HG03135 (cell line): ENCODE data around the gene TRPM3.

Source experiments
- ATAC-seq: cut with Tn5 transposase; IDR thresholded peaks from one replicate; pipeline ENCODE4 v1.9.1; 2021; ENCODE audit warnings: mild to moderate bottlenecking, moderate library complexity; ENCODE audit not compliant: unreplicated experiment

Gene TRPM3

DNA sequence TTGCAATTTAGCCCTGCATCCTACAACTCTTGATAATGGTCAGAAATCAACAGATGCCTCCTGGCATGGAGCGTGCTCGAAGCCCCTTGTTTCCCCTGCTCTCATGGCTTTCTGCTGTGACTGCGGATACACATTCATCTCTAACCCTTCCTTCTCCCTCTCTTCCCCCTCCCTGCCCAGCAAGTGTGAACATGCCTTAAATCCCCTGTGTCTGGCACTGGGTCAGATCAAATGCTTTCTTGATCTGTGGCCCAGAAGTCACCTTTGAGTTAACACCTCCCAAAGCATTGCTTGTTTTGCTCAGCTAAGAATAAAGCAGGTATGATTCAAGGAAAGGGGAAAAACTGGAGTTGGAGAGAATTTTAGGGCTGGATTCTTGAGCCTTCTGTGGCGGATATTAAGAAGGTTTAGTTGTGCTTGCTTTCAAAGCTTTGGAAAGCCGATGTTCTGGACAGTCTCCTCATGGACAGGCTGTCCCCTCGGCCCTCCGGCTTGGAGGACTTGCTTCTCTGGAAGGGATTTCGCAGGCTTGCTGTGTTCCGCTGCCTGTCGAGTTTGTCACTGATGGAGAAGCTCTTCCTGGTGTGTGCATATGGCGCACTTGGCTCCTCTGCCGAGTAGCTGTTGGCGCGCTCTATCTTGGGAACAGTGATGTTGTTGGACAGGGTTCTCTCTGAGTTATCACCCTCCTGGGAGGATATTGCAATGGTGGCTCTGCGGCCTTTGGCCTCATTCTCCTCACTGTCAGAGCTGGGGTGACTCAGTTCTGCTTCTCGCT, 585.7 kb downstream of the TRPM3 start:
- no peak for ATAC-seq

DNA sequence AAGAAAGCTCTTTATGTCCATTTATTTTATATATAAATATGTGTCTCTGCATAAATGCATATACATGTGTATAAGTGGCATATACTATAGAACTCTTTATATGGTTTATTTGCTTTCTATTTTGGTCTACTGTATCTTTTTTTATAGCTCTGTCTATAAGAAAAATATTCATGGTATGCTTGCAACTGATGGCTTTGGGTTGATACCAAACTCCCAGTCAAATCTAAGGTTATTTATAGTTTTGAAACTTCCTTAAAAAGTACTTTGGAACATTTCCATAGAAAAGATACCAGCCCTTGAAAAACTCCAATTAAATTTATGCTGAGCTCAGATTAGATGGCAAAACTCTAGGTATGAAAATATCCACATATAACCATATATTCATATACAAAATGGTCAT, 587.0 kb downstream of the TRPM3 start:
- no peak for ATAC-seq

DNA sequence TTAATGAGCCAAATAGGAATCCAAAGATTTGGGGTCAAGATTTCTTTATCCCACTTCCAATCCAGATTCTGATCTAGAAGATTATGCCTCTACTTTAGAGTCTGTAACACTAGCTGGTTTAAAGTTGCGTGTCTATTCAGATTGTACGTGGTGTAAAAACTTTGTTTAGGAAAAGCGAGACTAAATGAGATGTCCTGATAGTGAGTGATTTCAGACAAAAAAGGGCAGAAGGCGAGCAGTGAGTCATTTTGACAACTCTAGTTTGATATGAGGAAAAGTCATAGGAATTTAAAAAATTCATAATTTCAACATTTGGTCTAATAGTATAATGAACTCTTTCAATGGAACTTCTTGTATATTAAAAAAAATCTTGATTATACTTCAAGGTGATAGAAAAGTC, 587.4 kb downstream of the TRPM3 start:
- ATAC-seq, result no peak

DNA sequence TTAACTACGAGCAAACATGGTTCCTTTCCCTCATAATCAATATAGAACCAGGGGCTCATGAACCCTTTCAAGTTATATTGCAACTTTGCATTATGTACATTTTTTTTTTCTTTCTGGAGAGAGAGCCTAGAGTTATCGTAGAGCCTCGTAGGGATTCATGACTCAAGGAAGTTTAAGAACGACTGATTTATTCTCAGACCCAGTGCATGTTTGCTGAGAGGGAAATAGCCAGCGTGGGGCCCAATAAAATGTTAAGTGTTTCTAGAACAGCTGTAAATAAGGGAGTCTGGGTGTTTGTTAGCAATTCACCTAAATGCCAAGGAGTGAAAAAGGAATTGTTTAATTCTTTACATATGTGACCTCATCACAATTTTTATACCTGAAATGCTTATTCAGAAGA, 587.9 kb downstream of the TRPM3 start:
- ATAC-seq, result no peak

DNA sequence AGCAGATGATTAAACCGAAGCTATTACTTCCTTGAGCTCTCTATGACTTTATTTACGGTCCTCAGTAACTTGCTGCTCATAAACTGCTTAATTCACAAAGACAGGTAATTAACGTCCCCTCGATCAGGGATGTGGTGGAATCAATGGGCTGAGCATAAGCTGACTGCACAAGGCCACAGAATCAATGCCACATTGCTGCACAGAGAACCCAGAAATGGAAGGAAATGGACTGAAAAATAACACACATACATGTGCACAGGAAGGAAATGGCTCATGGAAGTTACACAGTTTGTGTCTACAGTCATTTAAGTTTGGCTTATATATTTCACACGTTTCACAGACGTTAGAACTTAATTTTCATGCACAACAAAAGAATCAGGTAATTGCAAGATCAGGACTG, 588.7 kb downstream of the TRPM3 start:
- ATAC-seq, result no peak

GRCh38 chr9:70531311-70531710, 590.1 kb downstream of the TRPM3 start:
- ATAC-seq, result no peak

DNA sequence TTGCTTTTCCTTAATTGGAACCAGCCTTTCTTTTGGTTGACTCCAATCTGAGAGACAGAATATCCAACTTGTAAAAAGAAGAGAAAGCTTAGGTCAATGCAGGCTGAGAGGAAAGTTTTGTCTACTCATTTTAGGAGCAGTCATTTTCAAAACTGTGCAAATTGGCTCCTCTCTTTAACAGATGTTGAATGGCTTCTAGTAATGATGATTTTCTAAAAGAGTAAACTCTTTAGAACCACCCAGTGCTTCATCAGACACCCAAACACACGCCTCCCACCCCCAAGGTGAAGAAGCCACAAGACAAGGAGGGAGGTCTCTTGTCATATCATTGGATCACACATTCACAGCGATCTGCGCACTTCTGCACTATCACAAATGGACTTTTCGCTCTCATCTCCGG, 590.7 kb downstream of the TRPM3 start:
- ATAC-seq, result no peak

DNA sequence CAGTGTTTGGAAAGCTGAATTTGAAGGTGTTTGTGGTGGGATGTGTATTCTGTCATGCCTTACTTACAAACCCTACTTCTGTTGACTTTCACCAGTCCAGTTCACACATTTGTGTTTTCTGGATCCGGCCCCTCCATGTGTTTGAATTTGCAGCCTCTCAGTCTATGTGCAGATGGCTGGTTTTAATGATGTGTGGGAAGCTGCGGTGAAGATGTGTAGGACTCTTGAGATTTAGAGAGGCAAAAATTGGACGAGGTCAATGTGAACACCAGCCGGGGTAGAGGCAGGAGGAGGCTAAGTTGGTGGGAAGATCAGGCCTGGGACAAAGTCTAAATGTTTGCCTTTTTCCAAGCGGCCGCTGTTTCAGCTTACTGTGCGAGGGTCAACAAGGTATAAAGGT, 591.6 kb downstream of the TRPM3 start:
- no peak for ATAC-seq

- ATAC-seq, result no peak
Observed at GRCh38 chr9:70529377-70529776, 592.0 kb downstream of the TRPM3 start.

DNA sequence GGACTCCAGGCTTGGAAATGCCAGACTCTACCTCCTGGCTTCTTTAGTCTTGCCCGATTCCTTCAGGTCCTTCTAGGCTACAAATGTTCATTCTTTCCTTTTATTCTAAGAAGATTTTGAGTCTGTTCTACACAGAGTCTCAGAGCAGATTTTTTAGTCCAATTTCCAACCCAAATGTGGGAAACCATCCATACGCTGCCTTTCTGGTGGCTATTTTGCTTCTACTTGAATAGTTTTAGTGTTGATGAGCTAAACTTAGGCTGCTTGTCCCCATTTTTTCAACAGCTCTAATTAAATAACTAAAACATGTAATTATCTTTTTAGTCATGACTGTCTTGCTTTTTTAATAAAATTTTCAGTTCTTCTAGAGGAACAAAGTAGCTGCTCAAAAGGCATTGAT, 594.5 kb downstream of the TRPM3 start:
- ATAC-seq, result no peak

- no peak for ATAC-seq
Observed at GRCh38 chr9:70525519-70525918, 595.9 kb downstream of the TRPM3 start.

DNA sequence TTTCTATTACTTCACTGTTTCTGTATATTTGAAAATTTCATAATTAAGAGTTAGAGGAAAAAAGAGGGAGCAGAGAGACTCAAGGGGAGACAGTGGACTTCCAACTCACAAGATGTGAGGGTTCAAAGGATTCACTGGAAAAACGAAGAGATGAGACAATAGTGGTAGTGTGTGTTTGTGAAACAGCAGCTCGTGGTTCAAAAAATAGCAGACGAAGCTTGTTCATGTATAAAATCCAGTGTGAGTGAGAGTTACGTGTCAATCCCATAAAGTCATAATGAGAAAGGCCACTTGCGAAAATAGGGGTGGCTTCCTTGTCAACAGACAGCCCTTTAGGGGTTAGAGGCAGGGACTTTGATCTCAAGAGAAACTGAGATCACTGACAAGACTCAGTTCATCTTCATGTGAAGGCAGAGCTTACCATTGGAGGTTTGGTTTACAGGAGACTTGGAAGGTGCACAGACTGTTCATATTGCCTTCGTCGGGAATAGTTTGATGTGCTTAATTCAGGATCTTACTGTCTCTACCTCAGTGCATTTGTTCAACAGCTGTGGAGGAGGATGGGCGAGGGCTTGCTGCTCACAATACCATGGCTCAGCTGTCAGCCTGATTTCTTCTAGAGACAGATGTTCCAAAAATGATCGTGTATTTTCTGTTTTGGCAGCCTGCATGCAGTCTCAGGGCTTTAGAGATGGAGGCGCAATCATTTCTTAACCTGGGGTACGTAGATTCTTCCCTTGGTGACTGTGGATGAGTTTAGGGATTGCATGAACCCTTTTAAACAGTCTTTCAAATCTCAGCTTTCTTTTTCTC, 601.3 kb downstream of the TRPM3 start:
- ATAC-seq, result peak; percentile 61

GRCh38 chr9:70517926-70518610, 603.4 kb downstream of the TRPM3 start:
- ATAC-seq, result no peak

DNA sequence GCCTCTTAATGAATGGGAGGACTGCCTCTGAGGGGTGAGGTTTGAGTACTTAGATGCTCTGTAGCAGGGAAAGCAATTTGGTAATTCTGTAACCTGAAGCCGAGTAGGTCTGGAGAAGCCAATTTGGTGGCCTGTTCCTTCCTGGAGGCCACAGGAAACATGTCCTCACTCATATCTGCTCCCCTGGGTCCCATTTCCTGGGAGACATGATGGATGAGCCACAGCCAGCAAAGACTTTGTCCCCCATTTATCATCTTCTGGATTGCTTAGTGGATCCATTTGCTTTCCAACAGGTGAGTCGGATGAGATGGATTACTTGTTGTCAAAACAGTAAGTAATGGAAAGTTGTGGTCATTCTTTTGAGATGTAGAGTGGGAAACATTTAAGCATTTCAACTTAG, 607.1 kb downstream of the TRPM3 start:
- ATAC-seq, result no peak

DNA sequence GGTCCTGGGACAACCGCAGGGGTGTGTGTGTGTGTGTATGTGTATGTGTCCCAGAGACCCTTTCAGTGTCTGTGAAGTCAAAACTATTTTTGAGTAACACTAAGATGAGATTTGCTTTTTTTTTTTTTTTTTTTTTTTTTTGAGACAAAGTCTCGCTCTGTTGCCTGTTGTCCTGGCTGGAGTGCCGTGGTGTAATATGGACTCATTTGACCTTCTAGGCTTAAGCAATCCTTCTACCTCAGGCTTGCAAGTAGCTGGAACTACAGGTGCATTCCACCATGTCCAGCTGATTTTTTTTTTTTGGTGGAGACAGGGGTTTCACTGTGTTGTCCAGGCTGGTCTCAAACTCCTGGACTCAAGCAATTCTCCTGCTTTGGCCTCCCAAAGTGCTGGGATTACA, 609.6 kb downstream of the TRPM3 start:
- no peak for ATAC-seq

- ATAC-seq, result no peak
Observed at GRCh38 chr9:70510157-70510770, 611.2 kb downstream of the TRPM3 start.

DNA sequence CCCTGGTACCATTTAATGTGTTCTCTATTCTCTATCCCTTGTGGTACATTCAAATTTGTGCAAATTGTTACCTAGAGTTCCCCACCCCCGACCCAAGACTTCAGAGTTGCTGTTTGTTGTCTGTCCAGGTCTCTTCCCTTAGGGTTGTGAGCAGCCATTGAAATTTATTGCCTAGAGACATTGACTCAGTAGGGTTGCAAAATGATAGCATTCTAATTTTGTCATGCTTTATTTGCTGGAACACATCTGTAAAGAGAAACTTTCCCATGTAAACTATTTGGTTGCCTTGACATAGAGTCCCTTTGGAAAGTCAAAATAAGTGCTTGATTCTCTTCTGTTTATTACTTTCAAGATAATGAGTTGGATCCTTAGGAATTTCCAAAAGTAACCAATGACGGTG, 615.3 kb downstream of the TRPM3 start:
- no peak for ATAC-seq

DNA sequence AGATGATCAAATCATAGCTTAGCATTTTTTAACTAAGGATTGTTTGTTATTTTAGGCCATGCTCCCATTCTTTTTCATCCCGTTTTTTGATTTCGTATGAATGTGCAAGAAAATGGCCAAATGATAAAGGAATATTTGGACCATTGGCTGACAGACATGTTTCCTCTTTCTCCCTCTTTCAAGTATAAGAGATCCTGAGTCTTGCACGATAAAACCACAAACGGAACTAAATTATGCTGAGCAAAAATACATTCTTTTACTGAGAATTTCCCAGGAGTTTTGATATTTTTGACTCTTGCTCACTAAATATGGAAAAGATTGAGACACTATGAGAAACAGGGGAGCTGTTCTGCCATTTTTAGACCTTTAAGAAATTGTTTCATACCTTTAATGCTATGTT, 616.6 kb downstream of the TRPM3 start:
- ATAC-seq, result no peak

DNA sequence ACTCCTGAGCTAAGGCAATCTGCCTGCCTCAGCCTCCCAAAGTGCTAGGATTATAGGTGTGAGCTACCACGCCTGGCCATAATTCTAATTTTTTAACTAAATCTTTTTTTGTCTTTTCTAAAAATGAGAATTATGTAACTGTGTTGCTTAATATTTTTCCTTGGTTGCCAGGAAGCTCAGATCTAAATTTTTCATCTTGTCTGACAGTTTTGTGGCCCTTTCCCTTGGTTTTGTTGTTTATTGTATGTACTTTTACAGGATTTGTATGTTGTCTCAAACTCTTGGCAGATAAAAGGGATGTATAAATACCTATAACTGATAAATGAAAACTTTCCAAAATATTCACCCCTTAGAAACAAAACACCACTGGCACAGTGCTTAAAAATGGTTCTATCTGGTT, 618.7 kb downstream of the TRPM3 start:
- no peak for ATAC-seq

GRCh38 chr9:70500793-70501192, 620.6 kb downstream of the TRPM3 start:
- ATAC-seq, result no peak

GRCh38 chr9:70499621-70500020, 621.8 kb downstream of the TRPM3 start:
- ATAC-seq, result no peak
